NT2/D1 (cell line): Measurements from ENCODE around the gene BPIFB4.

Source experiments
- YY1 ChIP-seq: IDR thresholded peaks from 2 replicates; pipeline ENCODE4 v1.6.1; 2011; ENCODE audit not compliant: insufficient read length, insufficient read depth
- ZNF274 ChIP-seq: IDR thresholded peaks from 2 replicates; pipeline ENCODE4 v1.6.1; 2011; ENCODE audit warnings: mild to moderate bottlenecking, low read depth, low read length

DNA sequence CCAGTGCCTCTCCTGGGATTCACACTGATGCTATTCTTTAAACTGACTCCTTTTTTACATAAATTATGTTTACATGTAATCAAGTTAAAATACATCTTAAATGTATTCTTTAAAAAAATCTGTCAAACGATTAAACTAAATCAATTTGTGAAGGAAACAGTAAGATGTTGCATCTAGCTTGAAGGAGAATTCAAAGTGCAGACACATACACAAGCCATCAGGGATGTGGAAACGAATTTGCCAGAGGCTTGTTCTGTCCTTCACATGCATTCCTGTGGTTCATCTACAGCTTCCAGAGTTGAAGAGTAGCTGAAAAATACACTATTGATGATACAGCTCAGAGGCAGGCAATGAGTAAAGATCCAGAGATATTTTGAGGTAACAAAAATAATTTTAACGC, 33.0 kb upstream of the BPIFB4 start:
- TF ChIP-seq ZNF274 (no peak), YY1 (no peak)
